CD4-positive, alpha-beta T cell treated with Interleukin-6 at 100 ng/mL for 8 hours (primary cell): ENCODE data around the gene RERE.
"Not testable (repeated sequence)": the region's sequence is repeated elsewhere in the genome, so short reads cannot be mapped to it uniquely, and the experiment has no call there.

Experiments
- DNase-seq: peaks from one replicate; pipeline ENCODE4 v3.0.0-alpha.2; 2020; ENCODE audit warnings: mixed read lengths, low spot score

The RERE gene

DNA sequence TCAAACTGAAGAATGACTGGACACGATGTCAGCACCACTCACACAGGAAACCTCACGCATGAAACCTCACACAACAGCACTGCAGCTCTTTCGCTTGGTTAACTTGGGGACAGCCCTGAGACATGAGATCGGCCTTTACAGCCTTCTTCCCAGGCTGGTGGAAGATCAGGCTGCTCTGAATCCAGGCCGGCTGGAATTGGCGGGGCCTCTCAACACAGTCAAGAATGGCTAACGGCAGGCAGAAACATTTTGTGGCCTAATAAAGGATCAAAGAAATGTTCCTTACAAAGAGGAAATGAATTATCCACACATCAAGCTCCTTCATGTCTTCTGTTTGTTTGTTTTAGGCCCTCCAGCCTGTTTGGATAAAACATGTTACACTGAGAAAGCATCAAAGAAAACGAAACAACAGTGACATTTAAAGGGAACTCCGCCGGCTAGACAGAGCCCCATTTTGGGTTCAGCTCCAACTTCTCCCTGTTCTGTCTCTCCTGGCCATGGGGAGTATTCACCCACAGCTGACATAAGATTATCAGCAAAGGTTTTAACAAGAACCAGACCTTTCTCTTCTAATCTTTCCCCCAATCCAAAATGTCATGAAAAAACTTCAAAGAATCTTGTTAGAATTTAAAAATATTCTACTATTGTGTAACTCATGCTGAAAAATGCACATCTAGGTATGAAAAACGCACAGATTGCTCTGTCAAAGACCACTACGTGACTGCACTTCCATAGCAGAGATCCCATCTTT lies 368.4 kb downstream of the RERE start:
- no peak for DNase-seq

DNA sequence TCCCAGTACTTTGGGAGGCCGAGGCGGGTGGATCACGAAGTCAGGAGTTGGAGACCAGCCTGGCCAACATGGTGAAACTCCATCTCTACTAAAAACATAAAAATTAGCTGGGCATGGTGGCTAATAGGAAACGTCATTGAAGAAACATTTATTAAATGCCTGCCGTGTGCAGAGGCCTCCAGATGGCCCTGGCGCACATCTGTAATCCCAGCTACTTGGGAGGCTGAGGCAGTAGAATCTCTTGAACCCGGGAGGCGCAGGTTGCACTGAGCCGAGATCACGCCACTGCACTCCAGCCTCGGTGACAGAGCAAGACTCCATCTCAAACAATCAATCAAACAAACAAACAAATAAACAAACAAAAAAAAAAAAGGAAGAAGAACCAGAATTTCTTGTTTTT lies 368.9 kb downstream of the RERE start:
- DNase-seq = not testable (repeated sequence)

DNA sequence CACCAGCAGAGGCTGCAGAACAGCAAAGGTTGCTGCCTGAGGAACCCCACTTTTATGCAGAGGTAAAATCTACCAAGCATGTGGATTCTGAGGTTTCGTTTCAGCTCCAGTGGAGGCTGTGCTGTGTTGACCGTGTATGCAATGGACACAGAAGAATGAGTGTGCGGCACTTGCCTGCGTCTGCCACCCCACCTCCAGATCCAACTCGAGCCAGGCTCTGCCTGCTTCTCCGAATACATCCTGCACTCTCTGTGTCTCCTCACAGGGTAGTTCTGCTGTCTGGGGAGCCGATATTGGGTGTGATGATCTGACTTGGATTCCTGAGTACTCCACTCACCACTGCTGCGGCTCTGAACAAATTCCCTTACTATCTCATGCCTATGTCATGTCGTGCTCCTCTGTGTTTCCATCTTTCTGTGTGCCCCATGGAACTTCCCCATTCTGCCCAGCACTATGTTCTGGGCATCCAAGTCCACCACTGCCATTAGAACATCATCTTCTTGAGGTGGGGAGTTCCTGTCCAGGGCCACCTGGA lies 369.8 kb downstream of the RERE start:
- no peak for DNase-seq

DNA sequence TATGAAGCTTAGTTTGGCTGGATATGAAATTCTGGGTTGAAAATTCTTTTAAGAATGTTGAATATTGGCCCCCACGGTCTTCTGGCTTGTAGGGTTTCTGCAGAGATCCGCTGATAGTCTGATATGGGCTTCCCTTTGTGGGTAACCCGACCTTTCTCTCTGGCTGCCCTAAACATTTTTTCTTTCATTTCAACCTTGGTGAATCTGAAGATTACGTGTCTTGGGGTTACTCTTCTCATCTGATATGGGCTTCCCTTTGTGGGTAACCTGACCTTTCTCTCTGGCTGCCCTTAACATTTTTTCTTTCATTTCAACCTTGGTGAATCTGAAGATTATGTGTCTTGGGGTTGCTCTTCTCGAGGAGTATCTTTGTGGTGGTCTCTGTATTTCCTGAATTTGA lies 371.3 kb downstream of the RERE start:
- DNase-seq = not testable (repeated sequence)

DNA sequence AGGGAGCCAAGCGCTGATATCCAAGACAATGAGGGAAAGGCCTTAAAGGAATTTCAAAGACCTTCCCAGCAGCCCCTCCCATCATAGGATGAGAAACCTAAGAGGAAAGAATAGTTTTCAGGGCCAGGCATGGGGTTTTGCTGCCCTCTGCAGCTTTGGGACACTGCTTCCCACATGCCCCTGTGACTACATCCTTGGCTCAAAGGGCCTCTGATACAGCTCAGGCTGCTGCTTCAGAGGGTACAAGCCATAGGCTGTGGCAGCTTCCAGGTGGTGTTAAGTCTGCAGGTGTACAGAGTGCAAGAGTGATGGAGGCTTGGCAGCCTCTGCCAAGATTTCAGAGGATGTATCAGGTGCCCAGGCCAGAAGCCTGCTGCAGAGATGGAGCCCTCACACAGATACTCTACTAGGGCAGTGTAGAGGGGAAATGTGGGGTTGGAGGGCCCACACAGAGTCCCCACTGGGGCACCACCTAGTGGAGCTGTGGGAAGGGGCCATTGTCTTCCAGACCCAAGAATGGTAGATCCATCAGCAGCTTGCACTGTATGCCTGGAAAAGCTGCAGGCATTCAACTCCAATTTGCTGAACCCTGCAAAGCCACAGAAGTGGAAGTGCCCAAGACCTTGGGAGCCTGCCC lies 373.8 kb downstream of the RERE start:
- DNase-seq = no peak

DNA sequence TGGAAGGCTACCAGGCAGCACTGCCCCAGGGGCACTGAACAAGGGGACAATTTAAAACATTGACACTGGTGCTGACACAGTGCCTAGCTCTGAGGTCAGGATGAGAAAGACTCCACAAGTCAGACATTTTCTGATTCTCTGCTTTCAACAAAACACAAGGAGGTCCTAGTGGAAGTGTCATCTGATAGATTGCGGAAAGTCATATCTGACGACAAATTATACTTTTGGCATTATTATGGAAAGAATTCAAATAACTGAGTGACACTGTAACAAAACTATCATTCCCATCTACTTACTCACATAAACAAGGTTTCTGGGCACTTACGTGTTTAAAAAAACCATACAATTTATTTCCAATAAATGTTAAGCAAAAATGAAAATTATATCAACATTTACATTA lies 376.0 kb downstream of the RERE start:
- DNase-seq = no peak

DNA sequence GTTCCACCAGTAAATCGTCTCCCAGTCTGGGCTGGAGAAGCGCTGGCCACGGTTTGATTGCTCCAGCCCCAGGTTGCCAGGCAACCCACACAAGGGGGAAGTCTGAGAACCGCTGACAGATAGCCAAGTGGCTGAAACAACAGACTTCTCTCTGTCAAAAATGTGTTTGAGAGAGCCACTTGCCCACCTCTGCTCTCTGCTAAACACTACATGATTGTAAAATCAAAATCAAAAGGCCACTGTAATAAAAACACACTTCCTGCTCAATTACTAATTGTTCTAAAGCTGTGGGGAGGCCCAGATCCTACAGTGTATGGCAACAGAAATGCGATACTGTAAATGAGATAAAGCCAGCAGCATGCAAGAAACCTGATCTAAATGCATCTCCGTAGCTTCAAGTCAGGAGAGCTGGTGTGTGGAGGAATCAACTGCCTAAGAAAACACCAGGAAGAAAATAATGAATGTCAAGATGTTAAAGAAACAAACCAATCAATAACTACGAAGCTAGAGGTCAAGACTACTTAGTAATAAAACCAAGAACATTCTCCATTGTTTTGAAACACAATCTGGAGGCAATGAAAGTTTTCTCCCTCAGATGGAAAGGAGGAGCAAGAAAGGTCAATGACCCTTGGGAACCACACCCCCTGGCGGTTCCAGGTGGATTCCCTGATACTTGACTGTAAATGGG lies 378.3 kb downstream of the RERE start:
- no peak for DNase-seq

DNA sequence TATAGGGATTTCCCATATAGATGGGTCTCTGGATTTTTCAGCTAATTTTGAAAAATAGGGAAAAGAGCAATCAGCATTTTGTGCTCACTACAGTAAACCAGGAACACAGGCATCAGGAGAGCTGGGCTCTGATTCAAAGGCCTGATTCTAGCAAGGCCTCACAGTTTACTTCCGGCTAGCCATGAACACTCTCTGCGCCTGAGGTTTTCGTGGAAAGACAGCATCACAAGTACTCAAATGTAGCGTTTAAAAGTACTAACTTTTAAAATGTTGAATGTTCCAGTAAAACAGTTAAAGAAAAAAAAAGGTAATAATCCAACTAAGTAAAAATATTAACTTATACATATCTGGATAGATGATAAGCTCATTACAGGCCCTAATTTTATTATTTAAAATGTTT lies 379.0 kb downstream of the RERE start:
- DNase-seq = no peak

DNA sequence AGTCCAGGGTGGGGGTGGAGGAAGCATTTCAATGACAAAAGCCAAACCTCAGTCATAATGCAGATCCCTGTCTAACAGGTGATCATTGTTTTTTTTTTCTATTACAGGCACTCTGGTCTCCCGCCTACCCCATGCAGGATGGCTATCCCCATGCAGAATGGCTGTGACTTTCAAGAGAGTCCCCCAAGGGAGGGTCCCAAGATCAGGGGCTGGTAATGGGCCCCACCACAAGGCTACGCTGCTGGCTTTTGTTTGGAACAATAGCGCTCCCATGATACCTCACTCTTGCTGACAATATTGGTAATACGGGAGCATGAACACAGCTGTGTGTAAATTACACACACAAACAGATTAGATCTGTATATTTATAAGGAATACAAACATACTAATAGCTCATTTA lies 380.1 kb downstream of the RERE start:
- no peak for DNase-seq

DNA sequence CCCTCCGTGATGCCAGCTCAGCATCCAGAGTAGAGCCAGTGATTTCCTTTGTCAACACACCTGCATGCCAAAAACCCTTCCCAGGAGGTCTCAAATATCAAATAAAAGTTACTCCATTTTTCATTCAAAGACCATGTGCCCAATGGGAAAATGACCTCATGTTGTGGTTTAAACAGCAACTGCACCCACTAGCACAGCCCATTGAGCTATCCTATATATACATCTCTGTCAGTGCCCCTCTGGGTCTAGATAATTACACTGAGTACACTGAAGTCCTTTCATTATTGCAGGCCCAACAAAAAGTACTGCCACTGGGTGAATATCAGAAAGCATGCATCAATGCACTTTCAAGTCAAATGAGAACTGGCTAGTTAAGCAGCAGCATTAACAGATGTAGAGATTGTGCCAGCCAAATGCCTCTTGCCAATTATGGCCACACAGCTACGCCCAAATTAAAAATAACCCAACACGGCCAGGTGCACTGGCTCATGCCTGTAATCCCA lies 381.8 kb downstream of the RERE start:
- no peak for DNase-seq

DNA sequence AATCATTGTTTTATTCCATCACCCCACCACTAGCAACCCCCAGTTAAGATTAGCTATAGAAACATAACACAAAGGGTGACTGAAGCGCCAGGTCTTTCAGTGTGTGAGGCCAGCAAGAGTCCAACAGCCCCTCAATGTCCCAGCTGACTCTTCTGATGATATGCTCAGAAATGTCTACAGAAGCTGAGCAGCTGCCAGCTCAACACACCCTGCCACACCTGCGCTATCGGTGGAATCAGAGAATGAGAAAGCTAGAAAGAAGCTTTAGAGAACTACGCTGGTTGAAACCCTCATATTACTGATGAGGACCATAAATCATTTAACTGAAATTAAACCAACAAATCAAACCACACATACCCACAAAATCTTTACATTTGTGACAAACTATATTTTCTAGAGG lies 383.3 kb downstream of the RERE start:
- no peak for DNase-seq

DNA sequence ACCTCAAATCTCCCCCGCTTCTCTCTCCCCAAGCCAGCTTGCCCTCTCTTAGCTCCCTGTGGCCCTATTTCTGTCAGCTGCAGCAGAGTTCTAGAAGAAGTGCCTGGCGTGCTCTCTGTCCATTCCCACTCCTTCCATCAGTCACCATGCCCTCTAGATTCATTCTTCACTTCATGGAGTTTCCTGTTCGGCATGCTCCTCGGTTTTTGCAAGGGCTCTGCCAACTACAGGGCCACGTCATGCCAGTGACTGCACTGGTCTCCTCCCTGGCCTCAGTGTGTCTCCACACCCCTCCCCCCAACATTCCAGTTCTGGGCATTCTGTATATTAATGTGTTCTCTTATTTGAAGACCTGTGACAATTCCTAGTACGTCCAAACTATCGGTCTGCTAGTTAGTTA lies 385.7 kb downstream of the RERE start:
- DNase-seq = no peak

DNA sequence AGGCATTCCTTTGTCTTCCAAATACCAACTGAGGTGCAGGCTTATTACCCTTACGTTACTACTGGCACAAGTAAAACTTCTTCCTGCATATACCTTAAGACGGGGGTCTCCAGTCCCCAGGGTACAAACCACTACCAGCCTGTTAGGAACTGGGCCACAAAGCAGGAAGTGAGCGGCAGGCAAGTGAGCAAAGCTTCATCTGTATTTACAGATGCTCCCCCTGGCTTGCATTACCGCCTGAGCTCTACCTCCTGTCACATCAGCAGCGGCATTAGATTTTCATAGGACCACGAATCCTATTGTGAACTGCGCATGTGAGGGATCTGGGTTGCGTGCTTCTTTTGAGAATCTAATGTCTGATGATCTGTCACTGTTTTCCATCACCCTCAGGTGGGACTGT lies 386.4 kb downstream of the RERE start:
- peak; percentile 44 for DNase-seq

DNA sequence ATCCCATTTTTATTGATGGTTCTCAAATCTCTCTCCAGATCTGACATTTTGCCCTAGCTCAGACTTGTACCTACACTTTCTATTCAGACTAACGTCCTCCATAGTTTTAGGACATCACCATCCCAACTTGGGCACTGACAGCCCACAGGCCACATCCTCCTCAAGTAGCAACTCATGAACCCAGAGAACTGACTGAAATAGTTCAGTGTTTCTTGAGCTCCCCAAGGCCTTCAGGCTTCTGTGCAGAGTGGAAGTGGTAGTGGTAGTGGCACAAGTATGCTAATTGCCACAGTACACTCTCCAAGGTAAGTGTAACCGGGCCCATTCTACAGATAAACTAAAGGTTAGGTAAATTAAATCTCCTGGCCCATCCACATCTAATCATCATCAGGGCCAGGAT lies 387.0 kb downstream of the RERE start:
- DNase-seq = peak; percentile 40

DNA sequence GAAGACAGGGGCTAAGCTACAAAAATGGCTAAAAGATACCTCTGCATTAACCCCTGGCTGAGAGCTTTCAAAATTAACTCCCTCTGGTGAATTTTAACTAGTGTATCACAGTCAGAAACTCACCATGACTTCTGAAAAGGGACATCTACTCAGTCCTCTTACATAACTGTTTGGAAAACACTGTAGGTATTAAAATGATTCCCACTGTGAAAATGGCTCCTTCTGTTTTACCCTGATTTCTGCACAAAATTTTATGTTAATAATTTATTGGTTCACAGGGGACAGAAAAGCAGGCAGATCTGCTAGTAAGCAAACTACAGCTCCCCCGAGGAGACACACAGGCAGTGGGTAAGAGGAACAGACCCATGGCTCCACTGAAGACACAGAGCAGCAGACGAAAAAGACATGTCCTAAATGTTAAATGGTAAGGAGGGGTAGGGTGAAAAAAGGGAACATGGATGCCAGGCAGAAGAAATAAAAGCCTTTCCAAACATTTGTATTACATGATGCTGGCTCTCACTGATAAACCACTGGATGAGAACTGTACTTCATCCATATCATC lies 387.8 kb downstream of the RERE start:
- no peak for DNase-seq

DNA sequence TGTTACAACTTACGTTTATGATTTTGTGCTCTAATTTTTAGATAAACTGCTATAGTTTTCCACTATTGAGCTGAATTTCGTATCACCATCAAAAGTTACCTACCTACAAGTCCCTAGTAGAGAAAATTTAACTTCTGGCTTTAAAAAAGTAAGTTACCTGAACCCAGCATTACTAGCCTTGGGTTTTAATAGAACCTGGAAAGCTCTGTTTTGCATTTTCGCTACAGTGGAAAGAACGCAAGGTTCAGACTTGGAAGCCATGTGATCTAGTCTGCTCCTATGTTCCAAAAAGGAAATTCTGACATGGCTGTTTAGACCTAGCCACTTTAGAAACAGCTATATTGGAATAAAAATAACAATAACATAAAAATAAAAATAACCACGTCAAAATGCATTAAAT lies 389.0 kb downstream of the RERE start:
- DNase-seq = no peak

DNA sequence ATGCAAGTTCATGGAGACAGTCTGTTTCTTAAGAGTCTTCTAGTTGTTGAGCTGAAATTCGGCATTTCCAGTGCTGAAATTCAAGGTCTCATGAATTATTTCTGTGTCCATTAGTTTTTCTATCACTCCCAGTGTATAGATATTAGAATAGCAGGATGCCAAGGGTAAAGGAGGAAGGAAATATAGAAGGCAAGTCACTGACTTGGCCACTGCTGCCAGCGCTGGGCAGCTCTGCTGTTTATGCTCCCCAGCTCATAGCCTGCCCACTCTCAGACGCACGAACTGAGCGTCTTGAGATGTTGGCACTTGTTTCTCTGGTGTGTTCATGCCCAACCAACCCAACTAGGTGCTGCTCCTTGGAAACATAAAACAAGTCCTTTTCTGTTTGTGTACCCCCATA lies 389.5 kb downstream of the RERE start:
- no peak for DNase-seq

DNA sequence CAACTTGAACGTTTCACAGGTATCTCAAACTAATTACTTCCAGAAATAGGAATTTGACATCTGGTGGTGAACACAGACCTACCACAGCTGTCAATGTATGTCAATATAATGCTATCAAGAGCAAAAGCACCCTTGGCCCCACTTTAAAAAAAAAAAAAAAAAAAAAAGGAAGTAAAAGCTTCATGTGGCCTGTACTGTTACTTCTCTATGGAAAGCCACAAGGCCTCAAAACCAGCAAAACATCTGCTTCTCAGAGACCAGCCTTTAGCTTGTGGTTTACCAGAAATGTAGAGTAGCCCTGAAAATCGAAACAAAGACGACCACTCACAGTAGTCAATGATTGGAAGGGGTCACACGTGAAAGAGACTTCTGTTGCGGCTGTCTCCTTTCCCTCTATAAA lies 389.9 kb downstream of the RERE start:
- DNase-seq = peak; percentile 50

DNA sequence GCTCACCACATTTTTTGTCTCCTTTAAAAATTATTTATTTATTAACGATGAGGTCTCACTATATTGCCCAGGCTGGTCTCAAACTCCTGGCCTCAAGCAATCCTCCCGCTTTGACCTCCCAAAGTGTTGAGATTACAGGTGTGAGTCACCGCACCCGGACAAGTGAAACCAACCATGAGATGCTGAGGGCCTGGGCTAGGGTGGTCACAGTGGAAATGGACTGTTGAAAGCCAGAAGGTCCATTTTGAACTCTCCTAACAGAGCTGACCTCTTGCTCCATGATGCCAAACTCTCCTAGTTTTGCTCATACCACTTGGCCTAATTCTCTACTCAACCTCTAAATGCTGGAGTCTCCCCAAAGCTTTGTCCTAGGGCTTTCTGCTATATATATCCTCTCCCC lies 390.4 kb downstream of the RERE start:
- DNase-seq = no peak

DNA sequence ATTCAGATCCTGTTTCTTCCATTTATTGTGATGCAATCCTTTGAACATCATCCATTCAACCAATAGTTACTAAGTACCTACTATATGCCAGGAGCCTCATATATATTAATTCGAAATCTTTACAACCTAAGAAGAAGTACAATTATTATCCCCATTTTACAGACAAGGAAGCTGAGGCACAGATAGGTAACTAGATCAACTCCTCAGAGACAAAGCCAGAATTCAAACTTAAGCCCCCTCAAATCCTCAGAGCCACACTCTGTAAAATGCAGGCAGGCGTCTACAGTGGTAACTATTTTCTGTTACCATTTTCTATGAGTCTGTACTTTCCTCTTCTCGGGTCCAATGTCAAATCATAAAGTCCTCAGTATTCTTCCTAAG lies 391.7 kb downstream of the RERE start:
- no peak for DNase-seq

DNA sequence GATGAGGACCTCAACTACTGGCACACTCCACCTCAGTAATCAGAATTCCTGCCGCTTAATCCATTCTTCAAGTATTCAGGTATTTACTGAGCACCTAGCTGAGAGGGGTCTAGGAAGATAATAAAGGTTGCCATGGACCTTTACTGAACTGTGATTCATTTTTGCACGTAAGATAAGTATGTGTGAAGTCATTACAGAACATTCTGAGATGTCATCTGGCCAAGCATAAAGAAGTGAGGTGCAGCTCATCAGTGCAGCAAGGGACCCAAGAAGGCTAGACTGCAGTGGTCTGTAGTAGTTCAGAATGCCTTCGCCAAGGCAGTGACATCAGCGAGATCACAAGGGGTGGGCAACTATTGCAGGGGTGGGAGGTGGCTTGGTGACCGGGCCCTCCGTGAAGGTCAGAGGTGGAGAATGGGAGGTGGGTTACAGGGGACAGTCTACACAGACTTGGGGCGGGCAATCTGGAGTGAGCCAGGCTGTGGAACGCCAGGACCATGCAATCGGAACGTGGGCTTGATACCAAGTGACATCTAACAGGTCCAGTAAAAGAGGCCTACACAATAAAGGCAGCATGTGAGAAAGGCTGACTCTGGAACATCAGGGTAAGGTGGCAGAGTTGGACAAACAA lies 392.2 kb downstream of the RERE start:
- no peak for DNase-seq

DNA sequence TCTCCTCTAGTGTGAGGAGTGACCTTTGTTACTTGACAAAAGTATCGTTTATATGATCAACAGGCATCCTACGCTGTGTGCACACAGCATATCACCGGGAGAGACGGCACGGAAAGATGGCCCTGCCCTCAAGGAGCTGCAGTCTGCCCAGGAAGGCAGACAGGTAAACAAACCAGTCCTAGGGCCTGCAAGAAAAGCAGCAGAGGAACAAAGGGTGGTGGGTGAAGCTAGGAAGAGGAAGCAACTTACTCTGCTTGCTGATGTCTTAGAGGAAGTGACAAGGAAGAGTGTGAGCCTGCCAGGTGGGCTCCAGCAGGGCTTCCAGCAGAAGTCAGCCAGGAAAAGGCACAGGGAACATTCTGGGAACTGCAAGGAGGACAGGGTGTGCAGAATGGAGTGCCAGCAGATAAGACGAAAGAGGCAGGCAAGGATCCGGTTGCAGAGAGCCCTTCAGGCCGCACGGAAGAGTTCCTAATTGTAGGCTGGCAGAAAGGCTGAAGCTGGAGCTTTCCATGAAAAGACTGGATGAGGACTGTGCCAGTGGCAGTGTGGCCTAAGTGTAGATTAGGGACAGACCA lies 392.8 kb downstream of the RERE start:
- DNase-seq = peak; percentile 69
